HG03064 (cell line): ENCODE data around the gene SYCP2L.
"Not testable (repeated sequence)": the region's sequence is repeated elsewhere in the genome, so short reads cannot be mapped to it uniquely, and the experiment has no call there.

ENCODE experiments used
- ATAC-seq: cut with Tn5 transposase; IDR thresholded peaks from one replicate; pipeline ENCODE4 v1.9.1; 2021; ENCODE audit warnings: low read depth; ENCODE audit not compliant: unreplicated experiment

Gene SYCP2L

GRCh38 chr6:11002176-11002575 is 115.3 kb downstream of the SYCP2L start:
- no peak for ATAC-seq

GRCh38 chr6:11003297-11003696 is 116.4 kb downstream of the SYCP2L start:
- ATAC-seq: not testable (repeated sequence)

GRCh38 chr6:11006061-11006460 is 119.2 kb downstream of the SYCP2L start:
- no peak for ATAC-seq

DNA sequence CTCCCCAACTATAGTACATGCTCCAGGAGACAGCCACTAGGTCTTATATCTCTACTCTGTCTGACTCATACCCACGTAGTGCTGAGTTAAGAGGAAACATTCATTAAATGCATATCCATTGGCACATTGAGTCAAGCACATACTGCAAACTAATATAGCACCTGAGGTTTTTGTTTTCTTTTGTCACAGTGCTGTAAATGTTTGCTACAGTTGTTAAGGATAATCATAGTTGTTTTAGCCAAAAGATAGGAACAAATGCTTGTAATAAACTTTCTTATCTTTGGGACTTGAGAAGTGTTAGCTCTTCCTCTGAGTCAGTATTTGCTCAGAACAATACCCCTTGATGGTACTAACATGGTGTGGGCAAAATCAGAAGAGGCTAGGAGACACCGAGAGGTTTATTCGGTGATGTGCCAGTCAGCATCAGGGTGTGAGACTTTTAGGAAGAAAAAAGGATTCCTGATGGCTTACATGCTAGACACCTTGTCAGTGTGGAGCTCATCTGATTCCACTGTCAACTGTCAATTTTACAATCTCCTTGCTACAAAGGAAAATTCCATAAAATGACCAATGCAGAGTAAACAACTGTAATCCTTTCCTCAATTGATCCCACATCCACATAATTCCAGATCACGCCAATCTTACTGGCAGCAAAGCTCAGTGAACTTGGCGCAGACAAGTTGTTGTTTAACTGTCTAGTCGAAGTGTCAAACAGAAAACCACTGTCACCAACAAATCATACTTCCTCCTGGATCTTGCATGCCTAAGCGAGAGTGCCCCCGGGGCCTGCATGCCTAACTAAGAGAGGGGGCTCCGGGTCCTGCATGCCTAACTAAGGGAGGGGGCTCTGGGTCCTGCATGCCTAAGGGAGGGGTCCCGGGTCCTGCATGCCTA is 121.1 kb downstream of the SYCP2L start:
- no peak for ATAC-seq

DNA sequence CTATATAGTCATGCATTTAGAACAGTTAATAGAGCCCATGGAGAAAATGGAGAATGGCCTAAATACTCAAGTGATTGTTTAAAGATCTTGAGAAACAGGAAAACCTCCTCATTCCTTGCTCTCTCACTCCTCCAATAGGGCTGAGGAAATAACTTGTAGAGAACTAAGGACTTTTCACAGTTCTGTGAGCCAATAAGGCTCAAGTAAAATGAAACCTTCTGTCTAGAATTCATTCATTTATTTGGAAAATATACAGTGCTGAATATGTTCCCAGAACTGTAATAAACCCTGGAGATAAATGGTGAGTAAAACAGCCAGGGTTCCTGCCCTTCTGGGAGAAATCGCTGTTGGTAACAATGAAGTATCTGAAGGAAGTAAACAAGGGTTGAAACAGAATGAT is 122.0 kb downstream of the SYCP2L start:
- no peak for ATAC-seq

GRCh38 chr6:11009353-11009752 is 122.5 kb downstream of the SYCP2L start:
- no peak for ATAC-seq

DNA sequence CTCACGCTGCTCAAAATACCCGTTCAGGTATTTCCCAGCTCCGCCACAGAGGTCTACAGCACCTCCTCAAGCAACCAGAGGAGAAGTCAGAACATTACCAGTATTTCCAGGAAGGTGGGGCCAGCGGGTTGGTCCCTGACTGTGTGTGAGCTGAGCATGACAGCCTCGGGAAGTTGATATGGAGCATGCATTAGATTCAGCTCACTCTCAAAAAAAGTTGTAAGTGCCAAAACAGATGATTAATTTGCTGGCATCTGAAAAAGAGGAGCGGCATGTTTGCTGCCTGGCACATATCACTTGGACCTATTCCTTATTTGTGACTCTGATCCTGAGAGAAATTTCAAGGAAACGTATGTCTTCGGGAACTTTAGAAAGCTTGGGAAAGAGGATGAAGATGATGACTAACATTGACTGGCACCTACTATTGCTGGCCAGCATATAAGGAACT is 125.0 kb downstream of the SYCP2L start:
- ATAC-seq: no peak

GRCh38 chr6:11012295-11012754 is 125.5 kb downstream of the SYCP2L start:
- ATAC-seq: no peak

DNA sequence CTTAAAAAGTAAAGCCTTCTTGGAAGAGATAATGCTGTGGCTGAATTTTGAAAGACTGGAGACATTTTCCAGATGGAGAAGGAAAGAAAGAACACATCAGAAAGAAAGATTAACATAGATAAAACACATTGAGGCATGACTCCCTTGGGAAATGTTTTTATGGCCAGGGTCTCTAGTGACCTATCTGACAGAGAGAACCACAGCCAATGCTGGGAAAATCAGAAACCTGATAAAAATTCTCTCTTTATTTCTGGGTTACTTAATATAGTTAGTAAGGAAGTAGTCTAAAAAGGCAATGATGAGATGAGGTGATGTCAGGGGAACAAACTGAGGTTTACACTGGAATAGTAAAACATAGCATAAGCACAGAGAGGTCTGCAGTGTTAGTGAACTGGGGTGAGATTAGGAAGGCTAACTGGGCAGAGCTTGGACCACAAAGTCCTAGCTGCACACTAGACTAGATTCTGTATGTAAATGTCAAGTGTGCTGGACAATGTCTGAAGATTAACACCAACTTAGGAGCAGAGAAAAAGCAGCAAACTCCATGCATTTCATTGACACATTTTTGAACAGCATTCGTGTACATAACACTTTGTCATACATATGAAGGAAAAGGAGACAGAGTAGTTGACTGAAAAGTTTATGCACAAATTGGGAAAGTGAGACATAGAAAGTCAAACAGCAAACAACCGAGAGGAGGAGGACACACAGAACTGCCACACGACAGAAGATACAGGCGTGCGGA is 126.3 kb downstream of the SYCP2L start:
- ATAC-seq: no peak

DNA sequence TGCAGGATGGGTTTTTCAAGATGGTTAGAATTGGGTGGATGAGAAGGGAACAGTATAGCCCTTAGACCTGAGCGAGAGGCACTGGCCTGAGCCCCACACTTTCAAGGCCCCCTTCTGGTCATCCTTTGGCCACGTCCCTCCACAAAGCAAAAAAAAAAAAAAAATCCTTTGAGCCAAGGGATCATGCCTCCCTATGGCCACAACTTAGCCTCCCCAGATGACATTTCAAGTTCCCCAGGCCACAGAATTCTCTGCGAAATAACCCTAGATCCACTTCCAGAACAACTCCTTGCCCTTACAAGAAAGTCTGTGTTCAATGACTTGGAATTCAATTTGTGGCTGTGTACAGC is 126.8 kb downstream of the SYCP2L start:
- ATAC-seq: no peak

DNA sequence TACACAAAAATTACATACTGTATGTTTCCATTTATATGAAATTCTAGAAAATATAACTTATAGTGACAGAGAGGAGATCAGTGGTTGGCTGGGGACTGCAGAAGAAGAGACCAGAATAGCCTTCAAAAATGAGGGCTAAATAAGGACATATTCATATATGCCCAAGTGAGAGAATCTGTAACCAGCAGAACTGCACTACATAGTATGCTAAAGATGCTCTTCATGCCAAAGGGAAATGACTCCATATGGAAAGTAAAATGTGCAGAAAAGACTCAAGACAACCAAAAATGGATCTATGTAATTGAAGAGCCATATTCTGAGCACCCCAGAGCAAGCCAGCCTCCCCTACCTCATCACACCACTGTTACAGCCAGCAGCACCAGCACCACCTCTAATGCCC is 128.2 kb downstream of the SYCP2L start:
- ATAC-seq: no peak

DNA sequence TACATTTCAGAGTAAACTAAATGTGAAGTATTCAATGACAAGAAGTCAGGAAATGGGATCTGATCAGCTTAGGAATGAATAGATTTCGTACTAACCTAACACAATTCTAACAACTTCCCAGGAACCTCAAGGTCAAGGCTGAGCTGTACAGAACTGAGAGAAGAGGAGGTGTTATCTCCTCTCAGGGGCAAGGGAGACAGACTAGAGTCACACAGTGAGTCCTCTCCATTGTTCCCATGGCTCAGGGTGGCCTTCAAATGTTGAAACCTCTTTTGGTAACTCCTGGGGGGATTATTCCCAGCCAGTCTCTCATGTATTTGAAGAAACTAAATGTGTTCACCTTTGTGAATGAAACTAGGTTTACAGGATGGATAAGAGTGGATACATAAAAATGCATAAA is 129.6 kb downstream of the SYCP2L start:
- ATAC-seq: no peak

- no peak for ATAC-seq
Measured at GRCh38 chr6:11017090-11017489, 130.2 kb downstream of the SYCP2L start.

GRCh38 chr6:11018225-11018624 is 131.4 kb downstream of the SYCP2L start:
- ATAC-seq: no peak

DNA sequence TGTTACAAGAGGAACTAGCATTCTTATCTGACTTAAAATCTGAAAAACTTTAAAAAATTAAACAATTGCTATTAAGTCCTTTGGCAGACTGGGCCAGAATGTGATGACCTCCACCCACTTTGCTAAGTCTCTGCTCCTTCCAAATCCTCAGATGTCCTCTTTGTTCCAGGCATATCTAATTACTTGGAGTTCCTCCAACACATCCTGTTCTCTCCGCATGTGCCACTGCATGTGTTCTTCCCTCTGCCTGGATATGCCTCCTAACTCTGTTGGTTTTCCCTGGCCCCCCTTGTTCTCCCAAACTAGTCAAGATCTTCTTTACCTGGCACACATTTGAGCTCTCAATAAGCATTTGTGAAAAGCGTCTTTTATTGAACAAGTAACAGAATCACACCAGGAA is 134.2 kb downstream of the SYCP2L start:
- no peak for ATAC-seq

GRCh38 chr6:11021714-11022113 is 134.9 kb downstream of the SYCP2L start:
- ATAC-seq: no peak

GRCh38 chr6:11023032-11023431 is 136.2 kb downstream of the SYCP2L start:
- no peak for ATAC-seq
